Breast epithelium (tissue), 3 donors: ENCODE measurements around the gene MDFI.

Source experiments
- CTCF ChIP-seq, 3 donors: fragments of 450-650 bp; IDR thresholded peaks; one replicate each; pipeline ENCODE4 v1.5.1; 2016 to 2017; ENCODE audit warnings: antibody characterized with exemption in 3 of 3, mild to moderate bottlenecking in 3 of 3, moderate library complexity in 3 of 3
- POLR2A ChIP-seq: fragments of 450-650 bp; IDR thresholded peaks from one replicate; pipeline ENCODE4 v1.6.1; 2016; ENCODE audit warnings: antibody characterized with exemption, mild to moderate bottlenecking, moderate library complexity

- TF ChIP-seq POLR2A (no peak), CTCF (IDR thresholded peaks at IDR 0.05) (no peak)
Measured at GRCh38 chr6:41621802-41622201, 16.5 kb upstream of the MDFI start.
